Activated T-helper 9 cell treated with anti-CD3 and anti-CD28 coated beads, Interleukin-2, amount 50 U/mL, for 16 hours (primary cell): ENCODE results near the gene ZBTB44.
A peak's percentile ranks its signal among the peaks of the same experiment; 100 is the strongest.

ENCODE experiments used
- DNase-seq: peaks from one replicate; pipeline ENCODE4 v3.0.0-alpha.2; 2020; ENCODE audit warnings: low read depth

The ZBTB44 gene

DNA sequence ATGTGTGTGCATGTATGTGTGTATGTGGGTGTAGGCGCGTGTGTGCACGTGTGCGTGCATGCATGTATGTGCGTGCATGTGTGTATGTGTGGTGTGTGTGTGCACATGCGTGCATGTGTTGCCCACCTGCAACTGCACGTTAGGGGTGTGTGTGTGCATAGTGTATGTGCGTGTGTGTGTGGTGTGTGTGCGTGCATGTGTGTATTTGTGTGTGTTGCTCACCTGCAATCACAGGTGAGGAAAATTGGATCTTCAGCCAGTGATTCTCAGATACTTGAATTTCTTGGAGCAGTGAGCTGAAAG lies 100.8 kb downstream of the ZBTB44 start:
- DNase-seq, result no peak

DNA sequence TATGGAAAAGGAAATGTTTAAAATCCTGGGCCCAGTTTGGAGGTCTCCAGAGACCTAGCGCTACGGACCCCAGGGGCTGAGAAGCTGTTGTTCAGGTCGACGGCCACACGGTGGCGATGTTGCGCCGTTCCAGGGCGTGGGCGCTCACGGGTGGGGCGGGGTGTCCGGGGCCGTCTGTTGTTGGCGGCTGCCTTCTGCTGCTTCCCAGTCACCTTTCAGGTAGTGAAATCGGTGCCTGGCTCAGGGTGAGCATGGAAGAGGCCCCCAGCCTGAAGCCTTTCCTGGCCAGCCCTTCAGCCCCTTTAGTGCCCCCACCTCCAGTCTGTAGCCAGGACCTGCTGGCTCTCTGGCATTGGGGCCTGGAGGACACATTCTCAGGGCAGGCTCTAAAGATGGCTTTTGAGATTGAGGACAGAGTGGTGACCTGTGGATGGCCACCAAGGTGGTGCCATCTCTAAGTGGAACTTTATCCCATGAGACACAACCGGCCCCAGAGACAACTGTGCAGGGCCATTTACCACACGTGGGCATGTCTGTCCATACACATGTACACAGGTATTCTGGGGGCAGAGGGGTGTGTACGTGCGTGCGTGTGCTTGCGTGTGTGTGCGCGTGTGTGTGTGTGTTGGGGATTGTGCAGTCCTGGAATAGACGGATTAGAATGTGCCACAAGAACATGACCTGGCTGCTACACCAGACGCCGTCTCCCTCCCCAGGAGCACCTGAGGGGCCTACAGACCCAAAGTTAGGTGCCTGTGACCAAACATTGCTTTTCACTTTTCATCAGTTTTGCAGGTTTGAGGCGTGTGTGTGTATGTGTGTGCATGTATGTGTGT lies 101.4 kb downstream of the ZBTB44 start:
- peak; percentile 63 for DNase-seq

DNA sequence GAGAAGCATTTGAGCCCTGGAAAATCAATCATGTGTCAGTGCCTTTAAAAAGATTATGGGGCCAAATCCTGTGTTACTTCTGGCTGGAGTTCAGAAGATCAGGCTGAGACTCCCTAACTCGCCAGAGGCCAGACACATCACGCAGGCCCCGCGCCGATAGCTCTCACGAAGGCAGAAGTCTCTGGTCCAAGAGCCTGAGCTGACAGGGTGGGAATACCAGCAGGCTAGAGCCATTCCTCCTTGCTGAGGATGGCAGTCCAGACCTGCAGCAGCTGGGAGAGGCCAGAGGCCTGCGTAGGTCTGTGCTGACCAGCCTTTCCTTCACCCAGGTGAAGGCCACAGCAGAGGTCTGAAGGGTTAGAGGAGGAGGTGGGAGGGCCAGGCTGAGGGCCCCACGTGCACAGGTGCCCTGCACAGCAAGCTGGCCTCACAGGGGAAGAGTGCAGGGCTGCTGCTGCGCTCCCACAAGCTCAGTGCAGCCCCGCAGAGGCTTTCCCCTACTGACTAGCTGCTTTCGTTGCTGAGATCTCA lies 102.2 kb downstream of the ZBTB44 start:
- DNase-seq, result no peak

DNA sequence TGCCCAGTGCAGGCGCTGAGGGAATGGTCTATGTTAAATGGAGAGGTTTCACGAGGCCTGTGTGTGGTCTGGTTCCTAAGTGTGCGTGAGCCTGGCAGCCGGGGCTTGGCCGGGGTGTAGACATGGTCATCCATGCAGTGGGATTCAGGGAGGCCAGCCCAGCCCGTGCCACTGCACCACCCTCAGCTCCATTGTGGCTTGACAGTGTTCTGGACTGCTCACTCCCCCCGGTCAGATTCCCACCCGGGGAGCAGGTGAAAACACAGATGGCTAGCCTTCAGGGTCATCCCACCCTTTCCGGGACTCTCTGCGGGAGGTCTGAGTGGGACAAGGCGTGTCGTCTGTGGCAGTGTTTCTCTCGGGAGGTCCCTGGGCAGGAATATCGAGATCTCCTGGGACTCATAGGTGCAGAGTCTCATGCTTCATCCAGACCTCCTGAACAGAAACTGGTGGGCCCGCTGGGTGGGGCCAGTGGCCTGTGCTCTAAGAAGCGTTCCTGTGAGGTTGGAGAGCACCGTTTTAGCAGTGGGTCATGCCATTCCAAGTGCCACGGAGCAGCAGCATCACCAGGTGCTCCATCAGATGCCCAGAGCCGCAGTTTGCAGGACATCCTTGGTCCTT lies 102.8 kb downstream of the ZBTB44 start:
- no peak for DNase-seq

DNA sequence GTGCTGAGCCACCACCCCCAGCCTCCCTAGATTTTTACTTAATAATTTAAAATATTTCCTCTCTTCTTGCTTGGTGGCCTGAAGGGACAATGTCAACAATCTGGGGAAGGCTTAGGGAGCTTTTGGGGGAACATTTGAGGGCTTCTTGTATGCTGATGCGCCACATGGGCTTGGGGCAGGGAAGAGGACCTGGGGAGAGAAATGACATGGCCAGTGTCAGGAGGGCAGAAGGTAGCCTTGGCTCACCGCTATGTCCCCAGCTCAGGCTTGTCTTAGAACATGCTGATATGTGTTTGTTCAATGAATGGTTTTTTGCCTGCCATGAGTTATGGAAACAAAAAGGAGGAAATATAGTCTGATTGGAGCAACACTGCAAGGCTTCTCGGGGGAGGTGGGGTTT lies 103.6 kb downstream of the ZBTB44 start:
- no peak for DNase-seq

DNA sequence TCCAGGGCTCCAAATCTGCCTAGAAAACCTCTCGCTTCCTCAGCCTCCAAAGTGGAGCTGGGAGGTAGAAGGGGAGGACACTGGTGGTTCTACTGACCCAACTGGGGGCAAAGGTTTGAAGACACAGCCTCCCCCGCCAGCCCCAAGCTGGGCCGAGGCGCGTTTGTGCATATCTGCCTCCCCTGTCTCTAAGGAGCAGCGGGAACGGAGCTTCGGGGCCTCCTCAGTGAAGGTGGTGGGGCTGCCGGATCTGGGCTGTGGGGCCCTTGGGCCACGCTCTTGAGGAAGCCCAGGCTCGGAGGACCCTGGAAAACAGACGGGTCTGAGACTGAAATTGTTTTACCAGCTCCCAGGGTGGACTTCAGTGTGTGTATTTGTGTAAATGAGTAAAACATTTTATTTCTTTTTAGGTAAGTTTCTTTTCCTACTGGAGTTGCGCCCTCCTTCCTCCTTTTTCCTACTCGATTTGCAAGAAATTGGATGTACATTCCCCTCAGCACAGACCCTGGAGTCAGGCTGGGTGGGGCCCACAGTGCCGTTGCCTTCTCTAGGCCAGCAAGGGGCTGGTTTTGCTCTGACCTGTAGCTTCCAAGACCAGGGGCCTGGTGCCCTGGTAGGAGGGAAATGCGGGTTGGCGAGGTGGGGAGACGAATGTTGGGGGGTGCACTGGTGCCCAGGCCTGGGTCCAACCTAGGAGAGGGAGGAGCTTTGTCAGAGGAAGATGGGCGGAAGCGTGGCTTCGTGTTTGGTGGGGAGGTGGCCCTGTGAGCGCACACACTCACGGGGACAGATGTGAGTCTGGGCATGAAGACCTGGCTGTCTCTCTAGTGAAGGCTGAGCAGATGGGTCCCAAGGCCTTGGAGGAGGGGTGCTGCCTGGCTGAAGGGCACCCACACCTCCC lies 104.5 kb downstream of the ZBTB44 start:
- no peak for DNase-seq

DNA sequence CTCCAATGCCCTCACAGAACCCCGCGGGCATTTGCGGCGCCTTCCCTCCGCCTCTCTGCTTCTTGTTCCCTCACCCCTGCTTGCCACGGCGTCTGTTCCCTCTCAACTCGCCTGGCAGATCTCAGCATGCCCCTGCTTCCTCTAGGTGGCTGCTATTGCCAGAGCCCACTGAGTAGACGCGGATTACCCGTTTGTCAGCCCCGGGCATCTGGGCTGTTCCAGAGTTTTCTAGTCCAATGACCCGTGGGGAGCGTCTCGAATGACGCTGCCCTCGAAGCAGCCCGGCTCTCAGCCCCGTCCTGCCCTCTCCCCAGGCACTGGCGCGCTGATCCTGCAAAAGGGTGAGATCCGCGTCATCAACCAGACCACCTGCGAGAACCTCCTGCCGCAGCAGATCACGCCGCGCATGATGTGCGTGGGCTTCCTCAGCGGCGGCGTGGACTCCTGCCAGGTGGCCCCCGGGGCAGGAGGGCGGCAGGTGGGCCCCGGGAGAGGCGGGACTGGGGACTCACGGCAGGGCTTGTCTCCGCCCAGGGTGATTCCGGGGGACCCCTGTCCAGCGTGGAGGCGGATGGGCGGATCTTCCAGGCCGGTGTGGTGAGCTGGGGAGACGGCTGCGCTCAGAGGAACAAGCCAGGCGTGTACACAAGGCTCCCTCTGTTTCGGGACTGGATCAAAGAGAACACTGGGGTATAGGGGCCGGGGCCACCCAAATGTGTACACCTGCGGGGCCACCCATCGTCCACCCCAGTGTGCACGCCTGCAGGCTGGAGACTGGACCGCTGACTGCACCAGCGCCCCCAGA lies 105.4 kb downstream of the ZBTB44 start:
- DNase-seq, result no peak

DNA sequence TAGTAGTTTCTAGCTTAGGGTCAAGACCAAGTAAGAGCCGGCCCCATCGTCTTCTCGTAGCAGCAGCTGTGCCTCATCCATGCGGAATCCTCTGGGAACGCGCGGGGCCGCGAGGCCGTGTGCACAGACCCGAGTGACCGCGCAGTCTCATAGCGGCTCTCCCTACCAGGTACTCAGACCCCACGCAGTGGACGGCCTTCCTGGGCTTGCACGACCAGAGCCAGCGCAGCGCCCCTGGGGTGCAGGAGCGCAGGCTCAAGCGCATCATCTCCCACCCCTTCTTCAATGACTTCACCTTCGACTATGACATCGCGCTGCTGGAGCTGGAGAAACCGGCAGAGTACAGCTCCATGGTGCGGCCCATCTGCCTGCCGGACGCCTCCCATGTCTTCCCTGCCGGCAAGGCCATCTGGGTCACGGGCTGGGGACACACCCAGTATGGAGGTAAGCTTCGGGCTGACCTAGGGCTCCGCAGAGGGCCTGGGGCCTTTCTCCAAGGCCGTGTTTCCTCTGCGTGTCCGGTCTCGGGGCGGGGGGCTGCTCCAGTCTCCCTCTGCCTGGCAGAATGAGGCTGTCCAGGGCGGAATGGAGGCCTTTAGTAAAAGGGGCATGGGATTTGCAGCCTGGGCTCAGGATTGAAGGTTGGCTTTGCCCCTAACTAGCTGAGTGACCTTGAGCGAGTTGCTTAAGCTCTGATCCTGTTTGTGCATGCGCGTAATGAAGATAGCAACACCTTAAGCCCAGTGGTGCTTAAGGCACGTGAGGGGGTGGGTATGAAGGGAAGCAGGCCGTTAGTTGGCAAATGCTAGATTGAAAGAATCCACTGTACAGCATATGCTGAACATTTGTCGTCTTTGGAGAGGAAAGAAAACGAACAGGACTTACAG lies 106.2 kb downstream of the ZBTB44 start:
- no peak for DNase-seq

DNA sequence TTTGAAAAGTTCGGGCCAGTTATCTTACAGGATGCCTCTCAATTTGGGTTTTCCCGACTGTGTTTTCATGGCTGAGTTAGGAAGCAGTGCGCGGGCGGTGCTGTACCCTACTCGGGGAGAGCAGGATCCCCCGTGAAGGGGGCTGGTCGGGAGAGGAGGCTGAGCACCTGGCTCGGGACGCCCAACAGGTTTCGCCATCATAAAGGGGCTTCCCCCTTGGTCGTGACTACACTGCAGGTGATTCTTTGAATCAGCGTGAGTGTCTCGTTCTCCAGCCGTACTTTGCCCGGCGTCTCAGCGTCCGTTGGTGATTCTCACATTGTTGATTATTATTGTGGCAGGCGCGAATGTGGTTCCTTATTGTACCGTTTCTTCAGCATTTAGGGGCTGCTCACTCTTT lies 108.6 kb downstream of the ZBTB44 start:
- no peak for DNase-seq

DNA sequence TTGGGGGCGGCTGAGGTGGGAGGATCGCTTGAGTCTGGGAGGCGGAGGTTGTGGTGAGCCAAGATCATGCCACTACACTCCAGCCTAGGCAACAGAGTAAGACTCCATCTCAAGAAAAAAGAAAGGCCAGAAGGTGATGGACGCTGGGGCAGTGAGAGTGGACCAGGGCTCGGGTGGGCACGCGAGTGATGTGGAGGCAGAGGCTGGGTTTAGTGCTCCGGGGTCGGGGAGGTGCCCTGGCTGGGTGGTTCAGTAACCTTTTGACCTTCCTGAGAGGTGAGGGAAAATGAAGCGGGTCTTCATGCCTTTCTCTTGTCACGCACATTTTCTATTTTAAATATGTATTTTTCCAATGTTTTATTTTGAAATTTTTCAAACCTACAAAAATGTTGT lies 110.0 kb downstream of the ZBTB44 start:
- no peak for DNase-seq

DNA sequence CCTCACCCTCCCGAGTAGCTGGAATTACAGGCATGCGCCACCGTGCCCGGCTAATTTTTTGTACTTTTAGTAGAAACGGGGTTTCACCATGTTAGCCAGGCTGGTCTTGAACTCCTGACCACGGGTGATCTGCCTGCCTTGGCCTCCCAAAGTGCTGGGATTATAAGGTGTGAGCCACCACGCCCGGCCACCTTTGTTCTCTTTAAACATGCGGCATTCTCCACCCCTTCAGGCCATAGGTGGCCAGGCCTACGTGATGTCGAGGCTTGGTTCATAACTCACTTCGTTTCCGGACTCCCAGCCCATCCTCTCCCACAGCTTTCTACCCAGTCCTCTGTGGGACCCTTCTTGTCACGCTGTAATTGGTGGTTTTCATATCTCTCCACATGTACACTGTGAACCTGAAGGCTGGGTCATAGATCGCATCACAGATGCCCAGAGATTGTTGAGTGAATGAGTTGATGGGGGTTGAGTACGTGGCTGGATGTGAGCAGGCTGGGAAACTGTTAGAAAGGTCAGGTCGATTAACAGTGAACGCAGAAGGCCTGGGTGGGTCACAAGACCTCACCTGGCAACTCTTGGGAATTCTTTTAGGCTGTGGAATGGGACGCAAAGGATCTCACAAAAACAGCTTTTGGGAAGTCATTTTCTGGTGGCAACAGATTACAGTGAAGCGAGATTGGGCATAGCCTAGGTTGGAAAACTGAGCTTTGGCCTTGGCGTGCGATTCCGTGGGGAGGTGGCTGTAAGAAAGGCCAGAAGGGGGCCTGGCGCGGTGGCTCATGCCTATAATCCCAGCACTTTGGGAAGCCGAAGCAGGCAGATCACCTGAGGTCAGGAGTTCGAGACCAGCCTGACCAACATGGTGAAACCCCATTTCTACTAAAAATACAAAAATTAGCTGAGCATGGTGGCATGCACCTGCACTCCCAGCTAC lies 110.7 kb downstream of the ZBTB44 start:
- DNase-seq, result no peak

DNA sequence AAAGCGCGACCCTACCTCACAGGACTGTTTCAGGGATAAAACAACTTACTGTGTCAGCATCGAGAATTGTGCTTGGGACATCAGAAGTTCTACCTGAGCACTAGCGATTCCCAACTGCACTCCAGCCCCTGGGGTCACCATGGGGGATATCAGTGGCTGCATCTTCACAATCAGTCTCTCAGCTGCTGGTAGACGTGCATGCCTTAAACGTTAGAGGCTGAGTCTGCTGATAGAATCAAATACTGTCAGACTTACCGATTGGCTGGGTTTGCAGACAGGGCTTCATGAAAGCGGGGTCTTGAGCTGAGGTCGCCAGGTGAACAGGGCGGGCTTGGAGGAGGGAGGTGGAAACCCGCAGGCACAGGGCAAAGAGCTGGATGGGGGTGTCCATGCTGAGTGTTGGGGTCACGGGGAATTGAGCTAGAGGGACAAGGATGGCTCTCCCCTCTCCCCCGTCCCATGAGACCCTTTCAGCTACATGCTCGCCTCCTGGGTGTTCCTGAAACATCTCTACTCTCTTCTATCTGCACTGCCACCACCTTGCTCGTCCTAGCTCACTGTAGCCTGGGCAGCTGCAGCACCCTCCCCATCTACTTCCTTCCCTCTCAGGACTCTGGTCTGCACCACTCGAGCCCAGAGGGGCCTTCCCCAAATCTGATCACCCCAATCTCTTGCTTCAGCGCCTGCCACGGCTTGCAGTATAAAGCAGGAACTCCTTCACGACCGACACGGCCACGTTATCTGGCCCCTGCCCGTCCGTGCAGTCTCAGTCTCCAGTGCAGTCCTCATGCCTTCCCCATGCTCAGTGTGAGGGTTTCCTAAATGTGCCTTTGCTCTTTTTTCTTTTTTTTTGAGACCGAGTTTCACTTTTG lies 111.7 kb downstream of the ZBTB44 start:
- DNase-seq, result no peak

DNA sequence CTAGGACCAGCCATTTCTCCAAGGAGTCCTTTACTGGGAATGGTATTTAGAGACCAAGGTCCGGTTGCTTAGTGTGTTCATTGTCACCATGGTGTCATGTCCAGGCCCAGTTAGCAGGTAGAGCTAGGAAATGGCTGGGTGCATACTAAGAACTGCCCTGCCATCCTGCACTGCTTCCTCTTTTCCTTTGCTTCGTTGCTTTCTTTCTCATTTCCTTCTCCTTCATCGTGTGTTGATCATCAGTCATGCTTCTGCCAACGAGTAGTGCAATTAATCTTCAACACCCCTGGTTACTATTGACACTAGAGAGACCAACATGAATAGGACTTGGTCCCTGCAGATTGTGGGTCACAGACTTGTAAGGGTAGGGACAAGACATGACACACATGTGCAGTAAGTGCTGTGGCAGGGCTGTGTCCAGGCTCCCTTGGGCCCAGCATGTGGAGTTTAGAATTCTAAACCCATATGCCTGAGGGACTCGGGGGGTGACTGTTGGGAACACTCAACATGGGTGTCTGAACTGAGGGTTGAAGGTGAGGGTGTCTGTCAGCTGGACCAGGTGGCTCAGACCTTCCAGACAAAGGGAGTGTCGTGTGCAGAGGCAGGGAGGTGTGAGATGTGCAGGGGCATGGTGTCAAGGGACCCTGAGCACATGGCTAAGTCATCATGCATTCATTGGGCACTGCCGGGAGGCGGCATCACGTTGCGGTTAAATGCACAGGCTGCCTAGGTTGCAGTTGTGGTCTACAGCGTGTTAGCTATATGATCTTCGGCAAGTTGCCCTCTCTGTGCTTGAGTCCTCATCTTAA lies 112.5 kb downstream of the ZBTB44 start:
- DNase-seq, result no peak

DNA sequence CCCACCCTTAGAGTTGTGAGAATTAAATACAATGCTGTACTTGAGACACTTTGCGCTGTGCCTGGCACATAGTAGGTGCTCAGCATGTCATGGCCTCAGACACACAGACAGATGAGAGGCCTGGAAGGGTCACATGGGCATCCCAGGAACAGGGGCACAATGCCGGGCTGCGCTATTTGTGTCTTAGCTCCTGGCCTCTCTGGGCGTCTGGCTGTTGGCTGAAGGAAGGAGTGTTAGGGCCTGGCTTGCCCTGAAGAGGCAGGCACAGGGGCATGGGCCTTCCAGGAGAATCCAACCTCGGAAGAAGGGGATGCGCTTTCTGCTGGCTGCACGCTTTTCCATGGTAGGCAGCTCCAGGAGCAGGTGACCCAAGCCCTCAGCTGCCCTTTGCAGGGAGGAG lies 113.7 kb downstream of the ZBTB44 start:
- DNase-seq, result no peak

DNA sequence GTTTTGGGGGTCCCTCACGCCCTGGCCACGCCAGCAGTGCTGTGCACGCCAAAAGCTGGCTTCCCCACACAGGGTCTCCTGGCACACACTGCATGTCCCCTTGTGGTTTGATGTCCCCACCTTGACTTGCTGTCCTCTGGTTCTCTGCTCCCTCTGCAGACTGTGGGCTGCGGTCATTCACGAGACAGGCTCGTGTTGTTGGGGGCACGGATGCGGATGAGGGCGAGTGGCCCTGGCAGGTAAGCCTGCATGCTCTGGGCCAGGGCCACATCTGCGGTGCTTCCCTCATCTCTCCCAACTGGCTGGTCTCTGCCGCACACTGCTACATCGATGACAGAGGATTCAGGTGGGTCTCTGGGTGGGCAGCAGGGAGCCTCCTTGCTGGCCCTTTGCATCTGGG lies 114.9 kb downstream of the ZBTB44 start:
- DNase-seq, result no peak

DNA sequence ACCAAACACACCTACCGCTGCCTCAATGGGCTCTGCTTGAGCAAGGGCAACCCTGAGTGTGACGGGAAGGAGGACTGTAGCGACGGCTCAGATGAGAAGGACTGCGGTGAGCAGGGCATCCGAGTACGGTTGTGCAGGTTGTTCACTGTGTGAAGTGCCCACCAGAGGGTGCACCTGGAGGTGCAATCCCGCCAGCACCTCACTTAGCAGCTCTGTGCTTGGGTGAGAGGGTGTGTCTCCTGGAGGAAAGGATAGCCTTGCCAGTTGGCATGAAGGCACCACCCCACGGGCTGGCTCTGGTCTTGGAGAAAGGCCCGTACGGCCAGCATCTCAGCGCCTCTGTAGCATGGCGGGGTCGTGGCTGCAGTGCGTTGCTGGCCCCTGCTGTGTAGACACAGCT lies 115.8 kb downstream of the ZBTB44 start:
- no peak for DNase-seq

DNA sequence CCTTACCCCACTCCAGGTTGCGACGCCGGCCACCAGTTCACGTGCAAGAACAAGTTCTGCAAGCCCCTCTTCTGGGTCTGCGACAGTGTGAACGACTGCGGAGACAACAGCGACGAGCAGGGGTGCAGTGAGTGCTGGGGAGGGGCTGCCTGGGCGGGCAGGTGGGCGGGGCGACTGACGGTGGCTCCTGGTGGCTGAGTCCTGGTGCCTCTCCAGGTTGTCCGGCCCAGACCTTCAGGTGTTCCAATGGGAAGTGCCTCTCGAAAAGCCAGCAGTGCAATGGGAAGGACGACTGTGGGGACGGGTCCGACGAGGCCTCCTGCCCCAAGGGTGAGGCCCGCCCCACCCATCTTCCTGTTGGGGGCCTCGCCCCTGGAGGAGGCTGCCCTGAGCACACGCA lies 116.4 kb downstream of the ZBTB44 start:
- no peak for DNase-seq
